ENCODE data around the gene ATP5MC3. TPM values are rescaled to one million over a fixed set of nuclear protein-coding genes. Genes with fewer than 3 reads are reported as not detected.

ATP5MC3 gene
- total RNA-seq, 1 experiment from 2014 or later, result 254 TPM

DNA sequence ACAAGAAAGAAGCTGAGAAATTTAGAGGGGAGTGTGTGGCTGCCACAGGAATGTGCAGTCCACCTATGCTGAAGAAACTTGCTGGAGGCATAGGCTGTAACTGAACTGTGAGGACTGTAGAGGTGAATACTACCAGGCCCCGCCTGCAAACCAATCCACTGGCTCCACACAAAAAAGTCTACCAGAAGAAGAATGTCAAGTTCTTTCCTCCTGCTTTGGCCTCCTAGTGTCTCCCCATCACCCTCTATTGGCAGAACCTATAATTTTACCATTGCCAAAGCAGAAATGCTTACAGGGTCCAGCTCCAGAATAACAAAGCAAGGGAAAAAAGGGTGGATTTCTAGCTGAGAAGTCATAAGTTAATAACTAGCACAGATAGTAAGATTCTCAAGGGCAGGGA is 5.9 kb upstream of the ATP5MC3 start:
- no peaks in the 10 kb centered on the region for H3K9me2 ChIP-seq (replicated peaks; ENCODE audit: low read length)
- H3K27ac ChIP-seq (ENCODE audit: low read length), result no peak overlapping the region
- H3K4me1 ChIP-seq (ENCODE audit: insufficient read depth, low read length), result no peaks in the 10 kb centered on the region
- no peaks in the 10 kb centered on the region for H4K20me1 ChIP-seq (ENCODE audit: low read length)
- H3F3A ChIP-seq (ENCODE audit: low read length, unreplicated experiment), result no peaks in the 10 kb centered on the region
- POLR2A ChIA-PET (ENCODE audit: unreplicated experiment), result interaction anchor here (0.6 kb wide), 1 partner anchor 56 kb away, joined by 3 read pairs; no protein-coding TSS in a partner anchor
- H3K27me3 ChIP-seq (ENCODE audit: low read length), result no peaks in the 10 kb centered on the region
- no peak for TF ChIP-seq EZH2 (IDR thresholded peaks at IDR 0.05; ENCODE audit: low read length, unreplicated experiment)
- TF ChIP-seq, protein P1, sequence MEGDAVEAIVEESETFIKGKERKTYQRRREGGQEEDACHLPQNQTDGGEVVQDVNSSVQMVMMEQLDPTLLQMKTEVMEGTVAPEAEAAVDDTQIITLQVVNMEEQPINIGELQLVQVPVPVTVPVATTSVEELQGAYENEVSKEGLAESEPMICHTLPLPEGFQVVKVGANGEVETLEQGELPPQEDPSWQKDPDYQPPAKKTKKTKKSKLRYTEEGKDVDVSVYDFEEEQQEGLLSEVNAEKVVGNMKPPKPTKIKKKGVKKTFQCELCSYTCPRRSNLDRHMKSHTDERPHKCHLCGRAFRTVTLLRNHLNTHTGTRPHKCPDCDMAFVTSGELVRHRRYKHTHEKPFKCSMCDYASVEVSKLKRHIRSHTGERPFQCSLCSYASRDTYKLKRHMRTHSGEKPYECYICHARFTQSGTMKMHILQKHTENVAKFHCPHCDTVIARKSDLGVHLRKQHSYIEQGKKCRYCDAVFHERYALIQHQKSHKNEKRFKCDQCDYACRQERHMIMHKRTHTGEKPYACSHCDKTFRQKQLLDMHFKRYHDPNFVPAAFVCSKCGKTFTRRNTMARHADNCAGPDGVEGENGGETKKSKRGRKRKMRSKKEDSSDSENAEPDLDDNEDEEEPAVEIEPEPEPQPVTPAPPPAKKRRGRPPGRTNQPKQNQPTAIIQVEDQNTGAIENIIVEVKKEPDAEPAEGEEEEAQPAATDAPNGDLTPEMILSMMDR (conservative IDR thresholded peaks at IDR 0.05; ENCODE audit: low read depth, low read length), result peak; percentile 74
- H3K36me3 ChIP-seq (ENCODE audit: low read depth, low read length), result no peaks in the 10 kb centered on the region
- no TSS peak for BruUV-seq (replicated peaks)
- no peaks in the 10 kb centered on the region for H3K9me3 ChIP-seq (ENCODE audit: low read length)
- intact Hi-C loops (cut with micrococcal nuclease), result loop anchor here (1.0 kb wide), 3 partner anchors 76 to 156 kb away; no protein-coding TSS in a partner anchor
- H3K9ac ChIP-seq (ENCODE audit: low read length), result no peak overlapping the region
- CTCF ChIA-PET, result no interaction called here
- H3K79me2 ChIP-seq (ENCODE audit: low read length), result no peaks in the 10 kb centered on the region
- ATAC-seq, result peak; percentile 85
- peak; percentile 69 for DNase-seq
- H3K4me3 ChIP-seq (ENCODE audit: low read length), result no peak overlapping the region
- no peak overlapping the region for H3K4me2 ChIP-seq (ENCODE audit: low read length)
- no peak overlapping the region for H2AFZ ChIP-seq (ENCODE audit: low read length)

GRCh38 chr2:175183674-175184073 is 2.2 kb upstream of the ATP5MC3 start:
- POLR2A ChIA-PET (ENCODE audit: unreplicated experiment), result no interaction called here
- no peak for TF ChIP-seq EZH2 (IDR thresholded peaks at IDR 0.05; ENCODE audit: low read length, unreplicated experiment)
- TF ChIP-seq EZH2phosphoT487 (IDR thresholded peaks at IDR 0.05; ENCODE audit: borderline replicate concordance, low read length), result no peak
- TF ChIP-seq, protein P1 (conservative IDR thresholded peaks at IDR 0.05; ENCODE audit: low read depth, low read length), result no peak
- no peaks in the 10 kb centered on the region for H3K9me2 ChIP-seq (replicated peaks; ENCODE audit: low read length)
- CTCF ChIA-PET, result no interaction called here
- peaks cover 21% of the 10 kb centered on the region for H3K4me1 ChIP-seq (ENCODE audit: insufficient read depth, low read length)
- peaks cover 35% of the 10 kb centered on the region for H3K79me2 ChIP-seq (ENCODE audit: low read length)
- peaks cover 14% of the 10 kb centered on the region for H3K36me3 ChIP-seq (ENCODE audit: low read depth, low read length)
- no peak for ATAC-seq
- no peak overlapping the region for H3K4me2 ChIP-seq (ENCODE audit: low read length)
- H3K27ac ChIP-seq (ENCODE audit: low read length), result no peak overlapping the region
- peaks cover 14% of the 10 kb centered on the region for H4K20me1 ChIP-seq (ENCODE audit: low read length)
- no peaks in the 10 kb centered on the region for H3K9me3 ChIP-seq (ENCODE audit: low read length)
- H2AFZ ChIP-seq (ENCODE audit: low read length), result no peak overlapping the region
- H3K4me3 ChIP-seq (ENCODE audit: low read length), result no peak overlapping the region
- H3F3A ChIP-seq (ENCODE audit: low read length, unreplicated experiment), result no peaks in the 10 kb centered on the region
- H3K9ac ChIP-seq (ENCODE audit: low read length), result no peak overlapping the region
- no peaks in the 10 kb centered on the region for H3K27me3 ChIP-seq (ENCODE audit: low read length)
- intact Hi-C loops (cut with micrococcal nuclease), result no loop called here
- no peak for DNase-seq
- no TSS peak for BruUV-seq (replicated peaks)

DNA sequence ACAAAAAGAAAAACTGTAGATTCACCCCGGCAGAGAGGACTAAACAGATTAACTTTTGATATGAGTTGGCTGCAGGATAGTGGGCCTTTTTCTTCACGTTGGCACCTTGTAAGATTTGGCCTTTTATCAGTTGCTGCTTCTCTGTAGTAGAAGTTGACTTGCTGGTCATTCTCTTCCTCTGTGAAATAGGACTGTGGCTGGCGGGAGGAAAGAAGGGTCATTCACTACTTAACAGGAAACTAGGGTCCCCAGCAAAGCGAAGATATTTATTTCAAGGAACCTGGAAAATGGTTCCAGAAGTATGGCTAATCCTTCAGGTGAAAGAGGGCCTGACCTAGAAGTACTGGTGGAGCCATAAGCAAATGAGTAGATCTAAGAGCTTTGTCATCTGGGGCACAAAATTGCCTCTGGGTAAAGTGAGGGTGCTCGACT is 383 bp upstream of the ATP5MC3 start:
- BruUV-seq (replicated peaks), result no TSS peak
- Histone ChIP-seq H3K4me1 (ENCODE audit: insufficient read depth, low read length) (peaks cover 39% of the 10 kb centered on the region), H4K20me1 (ENCODE audit: low read length) (peaks cover 21% of the 10 kb centered on the region), H3K9ac (ENCODE audit: low read length) (peak overlapping the region; percentile 94), H3K9me3 (ENCODE audit: low read length) (no peaks in the 10 kb centered on the region), H3K4me3 (ENCODE audit: low read length) (peak overlapping the region; percentile 89), H3K9me2 (replicated peaks; ENCODE audit: low read length) (no peaks in the 10 kb centered on the region), H3K27ac (ENCODE audit: low read length) (peak overlapping the region; percentile 57; the same call in 1 of the 2 replicates), H3K36me3 (ENCODE audit: low read depth, low read length) (peaks cover 31% of the 10 kb centered on the region), H3K4me2 (ENCODE audit: low read length) (peak overlapping the region; percentile 87), H2AFZ (ENCODE audit: low read length) (peak overlapping the region; percentile 93), H3K79me2 (ENCODE audit: low read length) (peaks cover 52% of the 10 kb centered on the region), H3K27me3 (ENCODE audit: low read length) (no peaks in the 10 kb centered on the region), H3F3A (ENCODE audit: low read length, unreplicated experiment) (peaks cover 5% of the 10 kb centered on the region)
- ATAC-seq, result no peak
- ChIA-PET CTCF (no interaction called here), POLR2A (ENCODE audit: unreplicated experiment) (no interaction called here)
- intact Hi-C loops (cut with micrococcal nuclease), result no loop called here
- DNase-seq, result no peak
- TF ChIP-seq EZH2 (IDR thresholded peaks at IDR 0.05; ENCODE audit: low read length, unreplicated experiment) (no peak), EZH2phosphoT487 (IDR thresholded peaks at IDR 0.05; ENCODE audit: borderline replicate concordance, low read length) (no peak)
- TF ChIP-seq, protein P1 (conservative IDR thresholded peaks at IDR 0.05; ENCODE audit: low read depth, low read length), result no peak

Data from PC-3 (cell line).